LNCaP clone FGC (cell line): ENCODE data around the gene COLQ.
A peak's percentile ranks its signal among the peaks of the same experiment; 100 is the strongest.

Source experiments
- DNase-seq: peaks from one replicate; pipeline ENCODE4 v3.0.0-alpha.2; 2011; ENCODE audit warnings: low read depth
- H3K4me3 ChIP-seq: 2 replicates; pipeline ENCODE4 v1.5.1; 2011; ENCODE audit warnings: mild to moderate bottlenecking, low read depth, low read length, control low read depth
- TF ChIP-seq, protein P1 (sequence below): IDR thresholded peaks from 2 replicates; pipeline ENCODE4 v1.5.1; 2012; ENCODE audit warnings: mild to moderate bottlenecking; ENCODE audit not compliant: control insufficient read depth, insufficient read depth; ENCODE audit errors: extremely low read depth

COLQ gene

DNA sequence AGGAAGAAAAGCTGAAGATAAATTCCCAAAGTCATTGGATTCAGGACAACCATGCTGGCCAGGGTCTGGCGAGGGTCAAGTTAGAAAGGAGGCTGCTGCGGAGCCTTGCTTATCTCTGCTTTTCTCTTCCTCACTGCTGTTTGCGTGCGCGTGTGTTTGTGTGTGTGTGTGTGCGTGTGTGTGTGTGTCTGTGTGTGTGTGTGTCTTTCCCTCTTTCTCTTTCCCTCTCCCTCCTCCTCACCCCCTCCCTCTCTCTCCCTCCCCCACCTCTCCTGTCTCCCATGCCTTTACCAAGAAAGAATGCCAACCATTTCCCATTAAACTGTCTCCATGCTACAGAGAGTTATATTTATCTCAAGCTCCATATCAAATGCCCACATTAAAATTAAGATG, at the start of gene COLQ:
COLQ (minus strand) TSS at position 134 of the 393 bp plus-strand sequence; CDS start at position 53, 81 bp downstream.
- no peak within 1 kb of the TSS for H3K4me3 ChIP-seq

DNA sequence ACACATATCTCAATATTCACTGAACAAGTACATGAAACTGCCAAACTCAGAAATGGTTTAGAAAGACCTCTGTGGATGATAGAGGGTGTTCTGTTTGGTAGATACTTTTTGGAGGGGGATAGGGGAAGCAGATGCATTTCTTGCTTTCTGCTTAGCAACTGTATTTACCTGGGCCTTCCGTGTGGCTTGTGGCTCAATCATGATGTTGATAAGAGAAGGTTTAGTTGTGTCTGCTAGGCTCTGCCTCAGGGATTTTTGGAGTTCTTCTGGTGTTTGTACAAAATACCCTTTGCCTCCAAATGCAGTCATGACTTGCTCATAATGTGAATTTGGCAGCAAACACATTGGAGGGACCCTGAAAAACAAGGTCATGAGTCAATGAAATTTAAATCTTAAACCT, 41.7 kb upstream of the COLQ start:
- TF ChIP-seq, protein P1, sequence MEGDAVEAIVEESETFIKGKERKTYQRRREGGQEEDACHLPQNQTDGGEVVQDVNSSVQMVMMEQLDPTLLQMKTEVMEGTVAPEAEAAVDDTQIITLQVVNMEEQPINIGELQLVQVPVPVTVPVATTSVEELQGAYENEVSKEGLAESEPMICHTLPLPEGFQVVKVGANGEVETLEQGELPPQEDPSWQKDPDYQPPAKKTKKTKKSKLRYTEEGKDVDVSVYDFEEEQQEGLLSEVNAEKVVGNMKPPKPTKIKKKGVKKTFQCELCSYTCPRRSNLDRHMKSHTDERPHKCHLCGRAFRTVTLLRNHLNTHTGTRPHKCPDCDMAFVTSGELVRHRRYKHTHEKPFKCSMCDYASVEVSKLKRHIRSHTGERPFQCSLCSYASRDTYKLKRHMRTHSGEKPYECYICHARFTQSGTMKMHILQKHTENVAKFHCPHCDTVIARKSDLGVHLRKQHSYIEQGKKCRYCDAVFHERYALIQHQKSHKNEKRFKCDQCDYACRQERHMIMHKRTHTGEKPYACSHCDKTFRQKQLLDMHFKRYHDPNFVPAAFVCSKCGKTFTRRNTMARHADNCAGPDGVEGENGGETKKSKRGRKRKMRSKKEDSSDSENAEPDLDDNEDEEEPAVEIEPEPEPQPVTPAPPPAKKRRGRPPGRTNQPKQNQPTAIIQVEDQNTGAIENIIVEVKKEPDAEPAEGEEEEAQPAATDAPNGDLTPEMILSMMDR = no peak
- DNase-seq = no peak
- H3K4me3 ChIP-seq = no peak overlapping the region

More for the DNA sequence above, at the start of gene COLQ:
- DNase-seq = no peak
- TF ChIP-seq, protein P1 = no peak

DNA sequence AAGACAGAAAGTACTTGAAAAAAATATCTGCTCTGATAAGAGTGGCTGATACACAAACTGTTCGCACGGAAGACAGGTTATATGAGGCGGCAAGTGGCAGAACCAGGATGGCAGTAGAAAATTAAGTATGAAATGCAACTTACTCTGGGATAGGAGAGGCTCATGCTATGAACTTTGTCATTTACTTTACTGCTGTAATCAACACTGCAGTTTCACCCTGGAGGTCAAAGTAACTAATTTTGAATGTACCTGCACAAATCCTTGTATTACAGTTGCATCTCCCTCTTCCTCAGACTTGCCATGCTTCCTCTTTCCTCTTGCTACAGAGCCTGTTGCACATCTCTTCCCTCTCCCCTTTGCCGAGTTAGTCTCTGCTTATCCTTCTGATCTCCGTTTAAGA, 41.1 kb upstream of the COLQ start:
- no peak overlapping the region for H3K4me3 ChIP-seq
- DNase-seq = no peak
- TF ChIP-seq, protein P1 = no peak

DNA sequence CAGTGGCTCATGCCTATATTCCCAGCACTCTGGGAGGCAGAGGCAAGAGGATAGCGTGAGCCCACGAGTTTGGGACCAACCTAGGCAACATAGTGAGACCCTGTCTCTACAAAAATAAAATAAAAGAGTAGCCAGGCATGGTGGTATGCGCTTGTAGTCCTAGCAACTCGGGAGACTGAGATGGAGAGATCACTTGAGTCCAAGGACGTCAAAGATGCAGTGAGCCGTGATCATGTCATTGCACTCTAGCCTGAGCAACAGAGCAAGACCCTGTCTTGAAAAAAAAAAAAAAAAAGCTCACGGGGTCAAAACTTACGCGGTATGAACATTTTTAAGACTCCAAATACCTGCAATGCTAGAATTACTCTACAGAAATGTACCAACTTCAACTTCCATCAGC, 37.1 kb upstream of the COLQ start:
- H3K4me3 ChIP-seq = no peak overlapping the region
- no peak for DNase-seq
- TF ChIP-seq, protein P1 = no peak

DNA sequence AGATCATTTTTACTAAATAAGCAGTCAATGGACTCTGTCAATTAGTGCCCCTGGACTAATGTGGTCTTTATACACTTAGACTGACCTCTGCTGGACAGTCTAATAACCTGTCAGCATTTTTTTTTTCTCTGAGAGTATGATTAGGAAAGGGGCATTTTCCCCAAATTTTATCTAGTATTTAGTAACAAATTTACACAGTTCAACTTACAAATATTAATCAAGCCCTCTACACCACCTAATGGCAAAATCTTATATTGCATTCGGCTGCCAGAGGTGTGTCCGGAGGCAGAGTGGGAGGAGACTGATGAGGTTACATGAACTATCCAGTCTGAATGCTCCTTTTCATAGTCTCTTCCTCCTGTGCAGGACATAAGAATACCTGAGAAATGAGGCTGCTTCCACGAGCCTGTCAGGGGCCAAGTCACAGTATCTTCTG, 36.0 kb upstream of the COLQ start:
- TF ChIP-seq, protein P1 = peak; percentile 65
- H3K4me3 ChIP-seq = no peak overlapping the region
- DNase-seq = peak; percentile 70

DNA sequence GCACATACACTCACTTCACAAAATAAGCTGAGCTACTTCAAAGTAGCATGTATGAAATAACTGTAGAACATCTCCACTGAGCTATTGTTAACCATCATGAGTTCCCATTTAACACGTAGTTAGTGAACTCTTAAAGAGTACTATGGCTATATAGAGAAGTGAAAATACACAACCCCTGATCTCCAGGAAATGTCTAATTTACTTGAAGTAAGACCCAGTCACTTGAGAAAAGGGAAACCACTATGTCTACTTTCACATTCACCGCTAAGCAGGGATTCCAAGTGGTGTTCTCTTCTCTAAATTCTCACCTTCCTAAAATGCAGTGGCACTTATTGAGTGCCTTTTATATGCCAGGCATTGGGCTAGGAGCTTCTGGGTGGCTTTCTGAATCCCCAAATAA, 35.0 kb upstream of the COLQ start:
- TF ChIP-seq, protein P1 = no peak
- no peak for DNase-seq
- H3K4me3 ChIP-seq = no peak overlapping the region

DNA sequence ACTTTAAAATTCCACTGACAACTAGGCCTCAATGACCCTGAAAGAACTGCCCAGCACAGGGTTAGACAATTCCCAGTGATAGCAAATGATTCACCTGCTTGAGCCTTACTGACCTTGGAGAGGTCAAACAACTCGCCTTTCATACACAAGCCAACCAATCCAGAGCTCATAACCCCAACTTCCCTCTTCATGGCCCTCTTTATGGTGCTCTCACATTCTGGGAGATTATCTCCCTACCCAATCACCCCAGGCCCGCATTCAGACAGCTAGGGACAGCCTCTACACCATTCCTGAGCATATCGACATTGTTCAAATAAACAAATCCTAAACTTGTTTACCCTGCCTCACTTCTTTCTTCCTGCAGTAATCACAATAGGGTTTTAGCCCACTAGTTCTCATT, 32.2 kb upstream of the COLQ start:
- DNase-seq = no peak
- TF ChIP-seq, protein P1 = no peak
- no peak overlapping the region for H3K4me3 ChIP-seq
